Measurements from ENCODE around the gene RFC1.
"Not testable (repeated sequence)": the region's sequence is repeated elsewhere in the genome, so short reads cannot be mapped to it uniquely, and the experiment has no call there.

Gene RFC1

DNA sequence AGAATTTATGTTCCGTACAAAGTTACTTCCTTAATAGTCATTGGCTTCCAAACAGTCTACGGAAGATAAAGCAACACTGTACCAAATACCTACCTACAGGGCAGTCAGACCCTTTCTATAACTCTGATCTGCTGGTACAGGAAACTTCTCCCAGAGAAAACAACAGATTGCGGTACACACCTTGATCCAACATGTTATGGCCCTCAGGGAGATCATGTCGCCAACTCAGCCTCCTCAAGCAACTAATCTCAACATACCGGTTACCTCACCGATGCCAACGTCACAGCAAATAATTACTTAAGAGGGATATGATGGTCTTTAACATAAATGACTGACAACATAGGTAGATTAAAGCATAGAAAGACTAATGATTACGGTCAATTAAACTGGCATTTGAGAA is 70.4 kb downstream of the RFC1 start:
- no peak for DNase-seq

GRCh38 chr4:39292433-39292832 is 73.7 kb downstream of the RFC1 start:
- DNase-seq, result not testable (repeated sequence)

DNA sequence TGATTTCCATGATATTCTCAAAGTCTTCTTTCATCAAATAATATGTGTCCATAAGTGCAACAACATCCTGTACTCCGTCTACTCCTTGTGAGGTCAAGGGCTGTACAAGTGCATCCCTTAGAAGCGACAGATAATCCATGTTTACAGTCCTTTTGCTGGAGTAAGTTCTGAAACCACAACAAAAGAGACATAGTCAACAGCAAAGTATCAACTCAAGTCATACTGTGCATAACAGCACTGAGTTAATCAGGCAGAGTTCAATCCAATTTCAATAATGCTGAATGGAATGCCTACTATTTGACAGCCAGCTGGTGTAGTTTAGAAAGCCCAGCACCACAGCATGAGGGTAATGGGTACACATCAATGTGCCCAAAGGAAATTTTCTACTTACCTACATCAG is 74.5 kb downstream of the RFC1 start:
- no peak for DNase-seq

GRCh38 chr4:39287223-39287622 is 78.9 kb downstream of the RFC1 start:
- no peak for DNase-seq

GRCh38 chr4:39286263-39286662 is 79.9 kb downstream of the RFC1 start:
- DNase-seq, result no peak

- DNase-seq, result no peak
Measured at GRCh38 chr4:39285853-39286252, 80.3 kb downstream of the RFC1 start.

DNA sequence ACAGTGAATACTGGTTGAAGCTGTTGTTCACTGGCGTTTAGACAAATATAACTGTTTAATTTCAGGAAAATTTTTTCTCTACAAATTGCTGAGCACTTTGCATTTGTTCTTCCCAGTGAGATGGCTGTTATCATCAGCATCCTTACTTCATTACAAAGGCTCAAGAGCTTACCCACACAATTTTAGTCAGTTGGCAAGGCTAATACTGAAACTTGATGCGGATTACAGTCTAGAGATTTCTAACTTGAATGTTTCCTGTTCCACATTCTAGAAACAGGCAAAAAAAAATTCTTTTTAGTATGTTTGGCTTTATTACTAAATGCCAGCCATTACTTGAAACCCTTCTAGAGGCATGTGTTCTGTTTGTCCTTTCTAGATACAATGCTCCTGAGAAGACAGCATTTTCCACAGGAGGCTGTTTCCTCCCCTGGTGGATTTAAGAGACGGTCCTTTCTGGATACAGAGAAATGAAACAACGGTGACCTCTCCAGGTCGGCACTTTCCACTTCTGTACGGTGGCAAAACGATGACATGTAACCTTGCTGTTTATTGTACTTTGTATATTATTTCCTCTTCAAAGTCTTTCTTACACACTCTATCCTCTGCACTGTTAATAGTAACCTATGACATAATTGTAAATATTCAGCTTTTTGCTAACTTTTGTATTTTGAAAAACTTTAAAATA is 80.9 kb downstream of the RFC1 start:
- DNase-seq, result no peak

GRCh38 chr4:39280770-39281169 is 85.4 kb downstream of the RFC1 start:
- no peak for DNase-seq

- DNase-seq, result no peak
Measured at GRCh38 chr4:39279416-39279815, 86.7 kb downstream of the RFC1 start.

DNA sequence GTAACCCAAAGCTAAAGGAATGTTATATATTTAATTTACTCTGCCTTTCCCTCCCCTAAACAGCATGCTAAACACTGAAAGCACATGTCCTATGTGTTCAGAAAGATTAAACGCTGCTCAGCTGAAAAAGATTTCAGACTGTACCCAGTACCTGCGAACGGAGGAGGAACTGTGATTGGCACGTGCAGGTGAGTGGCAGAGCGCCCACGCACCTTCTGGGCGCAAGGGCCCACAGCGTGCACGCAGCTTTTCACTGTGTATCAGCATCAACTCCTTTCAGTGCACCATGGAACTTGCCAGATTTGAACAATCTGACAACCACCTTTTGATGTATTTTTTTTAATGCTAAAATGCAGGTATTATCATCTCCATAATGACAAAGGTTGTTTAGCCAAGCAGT is 87.7 kb downstream of the RFC1 start:
- DNase-seq, result no peak

GRCh38 chr4:39277661-39278060 is 88.5 kb downstream of the RFC1 start:
- DNase-seq, result not testable (repeated sequence)

GRCh38 chr4:39274503-39274902 is 91.7 kb downstream of the RFC1 start:
- no peak for DNase-seq

DNA sequence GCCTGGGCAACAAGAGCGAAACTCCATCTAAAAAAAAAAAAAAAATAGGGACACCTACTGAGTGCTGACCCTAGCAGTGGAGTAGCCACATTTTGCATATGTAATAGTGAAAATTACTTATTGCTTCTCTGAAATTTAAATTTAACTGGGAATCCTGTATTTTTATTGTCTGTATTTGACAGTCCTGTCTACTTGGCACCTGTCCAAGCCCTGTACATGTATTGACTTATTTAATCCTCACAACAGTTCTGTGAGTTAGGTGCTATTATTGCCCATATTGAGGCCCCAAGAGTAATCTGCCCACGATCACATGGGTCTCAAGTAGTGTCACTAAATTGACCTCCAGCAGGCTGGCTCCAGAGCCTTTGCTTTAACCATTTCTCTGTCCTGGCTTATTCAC is 102.3 kb downstream of the RFC1 start:
- no peak for DNase-seq

GRCh38 chr4:39259571-39260330 is 106.4 kb downstream of the RFC1 start:
- no peak for DNase-seq

DNA sequence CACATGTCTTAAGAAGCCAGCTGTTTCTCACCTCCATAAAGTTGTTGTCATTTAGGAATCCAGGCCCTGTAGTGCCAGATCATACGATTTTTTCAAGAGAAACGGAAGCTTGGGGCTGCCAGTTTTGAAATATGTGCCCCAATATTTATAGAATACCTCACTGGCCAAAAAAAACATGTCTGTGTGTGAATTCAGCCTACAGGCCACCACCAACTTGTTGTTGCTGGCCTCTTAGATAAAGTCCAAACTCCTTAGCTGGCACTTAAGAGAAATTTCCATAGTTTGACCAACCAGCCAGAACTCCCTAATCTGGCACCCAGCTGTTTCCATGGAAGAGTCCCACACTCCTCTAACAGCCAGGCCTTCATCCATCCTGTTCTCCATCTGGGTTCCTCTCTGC is 109.7 kb downstream of the RFC1 start:
- DNase-seq, result no peak

- DNase-seq, result no peak
Measured at GRCh38 chr4:39255871-39256270, 110.3 kb downstream of the RFC1 start.

DNA sequence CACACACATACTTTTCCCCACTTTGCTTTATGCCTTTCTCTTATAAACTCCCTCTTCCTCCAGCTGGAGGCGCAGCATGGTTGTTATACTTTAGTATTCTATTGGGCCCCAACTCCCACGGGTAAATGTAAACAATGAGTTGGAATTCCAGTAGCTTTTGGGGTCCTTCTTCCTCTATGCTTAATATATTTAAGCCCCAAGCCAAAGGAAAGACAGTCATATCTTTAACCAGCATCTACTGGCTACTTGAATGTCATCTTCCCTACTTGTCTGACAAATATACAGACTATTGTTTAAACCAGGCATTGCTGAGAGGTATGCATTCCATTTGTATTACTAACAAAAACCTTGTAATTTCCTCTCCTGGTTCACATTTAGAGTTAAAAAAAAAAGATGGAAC is 110.9 kb downstream of the RFC1 start:
- no peak for DNase-seq

DNA sequence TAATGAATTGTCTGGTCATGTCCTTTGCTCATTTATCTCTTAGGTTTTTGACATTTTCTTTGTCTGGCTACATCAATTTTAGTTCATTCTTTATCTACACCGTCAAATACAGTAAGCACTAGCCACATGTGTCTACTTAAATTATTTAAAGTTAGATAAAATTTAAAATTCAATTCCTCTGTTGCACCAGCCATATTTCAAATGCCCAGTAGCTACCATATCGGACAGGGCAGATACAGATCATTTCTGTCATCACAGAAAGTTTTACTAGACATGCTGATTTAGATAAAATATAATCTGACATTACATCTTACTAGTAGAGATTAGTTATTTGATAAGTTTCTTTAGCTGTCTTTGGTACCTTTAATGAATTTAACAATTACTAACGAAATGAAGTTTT is 122.7 kb downstream of the RFC1 start:
- DNase-seq, result no peak

All from NCI-H1092 (cell line).